ENCODE measurements around the gene ATXN3L. TPM values are rescaled to one million over a fixed set of nuclear protein-coding genes. Genes with fewer than 3 reads are reported as not detected.

The ATXN3L gene
- total RNA-seq, 1 experiment from 2014 or later, result not detected

DNA sequence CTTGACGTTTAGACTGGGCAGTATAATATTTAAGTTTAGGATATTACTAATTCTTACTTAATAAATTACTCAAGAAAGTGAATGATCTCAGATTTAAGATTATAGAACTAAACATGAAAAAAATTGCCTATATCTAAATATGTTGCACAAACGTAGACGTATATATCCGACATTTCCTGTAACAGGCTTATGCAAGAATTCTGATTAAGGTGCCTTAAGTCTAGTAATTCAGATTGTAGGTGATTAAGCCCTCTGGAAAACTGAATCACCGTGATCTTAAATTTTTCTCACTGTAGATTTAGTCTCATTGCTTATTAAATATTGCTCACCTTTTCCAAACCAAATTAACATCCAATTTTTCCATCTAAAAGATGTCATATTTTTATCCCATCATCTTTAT lies 24.0 kb downstream of the ATXN3L start:
- BruUV-seq (replicated peaks), result no TSS peak
- DNase-seq (ENCODE audit: low read depth, low spot score) (no peak), ATAC-seq (no peak)
- Histone ChIP-seq H2AFZ (ENCODE audit: low read depth, low read length, poor library complexity, severe bottlenecking) (no peak overlapping the region), H3K9ac (ENCODE audit: low read length) (no peak overlapping the region), H3K27me3 (ENCODE audit: insufficient read depth, low read length) (no peaks in the 10 kb centered on the region), H3K9me3 (ENCODE audit: control insufficient read depth in 1 of 2, insufficient read depth in 1 of 2, low read depth in 1 of 2, low read length in 2 of 2) (no peaks in the 10 kb centered on the region), H3K9me2 (ENCODE audit: insufficient read depth) (no peaks in the 10 kb centered on the region), H3K4me3 (replicated peaks in 1 of 2; ENCODE audit: low read depth in 1 of 2, low read length in 2 of 2) (no peak overlapping the region), H4K20me1 (ENCODE audit: insufficient read depth) (no peaks in the 10 kb centered on the region), H3K27ac (ENCODE audit: low read depth, low read length) (no peak overlapping the region), H3K4me1 (ENCODE audit: control insufficient read depth in 1 of 2, insufficient read depth in 2 of 2, low read length in 2 of 2) (no peaks in the 10 kb centered on the region), H3K79me2 (ENCODE audit: insufficient read depth, low read length) (no peaks in the 10 kb centered on the region), H3K4me2 (ENCODE audit: low read length) (no peak overlapping the region), H3K36me3 (ENCODE audit: control insufficient read depth in 1 of 2, insufficient read depth in 2 of 2, low read length in 2 of 2) (no peaks in the 10 kb centered on the region)
- ChIA-PET RAD21 (ENCODE audit: low non-redundant PET in 1 of 2, low total read pairs in 2 of 2, uncharacterized antibody in 2 of 2, unreplicated experiment in 2 of 2) (no interaction called here), CTCF (no interaction called here), POLR2A (no interaction called here)
- intact Hi-C loops (cut with micrococcal nuclease), result no loop called here
- TF ChIP-seq YY1 (IDR thresholded peaks at IDR 0.05; ENCODE audit: extremely low read depth, insufficient replicate concordance, low read depth, low read length) (no peak), CBX3 (IDR thresholded peaks at IDR 0.05; ENCODE audit: low read depth) (no peak), SP1 (IDR thresholded peaks at IDR 0.05; ENCODE audit: low read depth) (no peak), EGR1 (IDR thresholded peaks at IDR 0.05; ENCODE audit: low read depth) (no peak), SRF (IDR thresholded peaks at IDR 0.05; ENCODE audit: low read depth) (no peak)
- TF ChIP-seq, protein P1, sequence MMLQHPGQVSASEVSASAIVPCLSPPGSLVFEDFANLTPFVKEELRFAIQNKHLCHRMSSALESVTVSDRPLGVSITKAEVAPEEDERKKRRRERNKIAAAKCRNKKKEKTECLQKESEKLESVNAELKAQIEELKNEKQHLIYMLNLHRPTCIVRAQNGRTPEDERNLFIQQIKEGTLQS (IDR thresholded peaks at IDR 0.05), result no peak
- TF ChIP-seq, protein P2, sequence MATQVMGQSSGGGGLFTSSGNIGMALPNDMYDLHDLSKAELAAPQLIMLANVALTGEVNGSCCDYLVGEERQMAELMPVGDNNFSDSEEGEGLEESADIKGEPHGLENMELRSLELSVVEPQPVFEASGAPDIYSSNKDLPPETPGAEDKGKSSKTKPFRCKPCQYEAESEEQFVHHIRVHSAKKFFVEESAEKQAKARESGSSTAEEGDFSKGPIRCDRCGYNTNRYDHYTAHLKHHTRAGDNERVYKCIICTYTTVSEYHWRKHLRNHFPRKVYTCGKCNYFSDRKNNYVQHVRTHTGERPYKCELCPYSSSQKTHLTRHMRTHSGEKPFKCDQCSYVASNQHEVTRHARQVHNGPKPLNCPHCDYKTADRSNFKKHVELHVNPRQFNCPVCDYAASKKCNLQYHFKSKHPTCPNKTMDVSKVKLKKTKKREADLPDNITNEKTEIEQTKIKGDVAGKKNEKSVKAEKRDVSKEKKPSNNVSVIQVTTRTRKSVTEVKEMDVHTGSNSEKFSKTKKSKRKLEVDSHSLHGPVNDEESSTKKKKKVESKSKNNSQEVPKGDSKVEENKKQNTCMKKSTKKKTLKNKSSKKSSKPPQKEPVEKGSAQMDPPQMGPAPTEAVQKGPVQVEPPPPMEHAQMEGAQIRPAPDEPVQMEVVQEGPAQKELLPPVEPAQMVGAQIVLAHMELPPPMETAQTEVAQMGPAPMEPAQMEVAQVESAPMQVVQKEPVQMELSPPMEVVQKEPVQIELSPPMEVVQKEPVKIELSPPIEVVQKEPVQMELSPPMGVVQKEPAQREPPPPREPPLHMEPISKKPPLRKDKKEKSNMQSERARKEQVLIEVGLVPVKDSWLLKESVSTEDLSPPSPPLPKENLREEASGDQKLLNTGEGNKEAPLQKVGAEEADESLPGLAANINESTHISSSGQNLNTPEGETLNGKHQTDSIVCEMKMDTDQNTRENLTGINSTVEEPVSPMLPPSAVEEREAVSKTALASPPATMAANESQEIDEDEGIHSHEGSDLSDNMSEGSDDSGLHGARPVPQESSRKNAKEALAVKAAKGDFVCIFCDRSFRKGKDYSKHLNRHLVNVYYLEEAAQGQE (IDR thresholded peaks at IDR 0.05; ENCODE audit: low read depth), result no peak

DNA sequence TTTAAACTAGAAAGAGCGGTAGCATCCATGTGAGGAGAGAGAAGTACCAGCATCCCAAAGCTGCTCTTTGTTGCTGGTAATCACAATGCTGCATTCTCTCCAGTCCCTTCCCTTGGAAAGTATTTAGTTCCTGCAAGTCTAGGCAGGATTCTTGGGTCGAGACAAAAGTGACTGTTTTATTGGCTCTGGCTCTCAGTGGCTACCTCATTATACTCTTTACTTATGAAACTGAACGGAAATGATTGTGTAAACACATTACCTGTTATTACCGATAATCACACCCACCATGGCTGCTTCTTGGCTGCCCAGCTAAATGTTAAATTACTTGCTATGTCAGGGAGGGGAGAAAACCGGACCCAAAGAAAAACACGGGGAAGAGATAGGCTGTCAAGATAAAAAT lies 26.2 kb downstream of the ATXN3L start:
- RAD21 ChIA-PET (ENCODE audit: low non-redundant PET in 1 of 2, low total read pairs in 2 of 2, uncharacterized antibody in 2 of 2, unreplicated experiment in 2 of 2), result no interaction called here
- DNase-seq (ENCODE audit: low read depth, low spot score) (no peak), ATAC-seq (no peak)
- H3K4me1 ChIP-seq (ENCODE audit: control insufficient read depth in 1 of 2, insufficient read depth in 2 of 2, low read length in 2 of 2), result no peaks in the 10 kb centered on the region
- H3K79me2 ChIP-seq (ENCODE audit: insufficient read depth, low read length), result no peaks in the 10 kb centered on the region
- CTCF ChIA-PET, result no interaction called here
- no peaks in the 10 kb centered on the region for H3K27me3 ChIP-seq (ENCODE audit: insufficient read depth, low read length)
- no peaks in the 10 kb centered on the region for H3K9me2 ChIP-seq (ENCODE audit: insufficient read depth)
- BruUV-seq (replicated peaks), result no TSS peak
- intact Hi-C loops (cut with micrococcal nuclease), result no loop called here
- H4K20me1 ChIP-seq (ENCODE audit: insufficient read depth), result no peaks in the 10 kb centered on the region
- H3K9me3 ChIP-seq (ENCODE audit: control insufficient read depth in 1 of 2, insufficient read depth in 1 of 2, low read depth in 1 of 2, low read length in 2 of 2), result no peaks in the 10 kb centered on the region
- H3K4me3 ChIP-seq (replicated peaks in 1 of 2; ENCODE audit: low read depth in 1 of 2, low read length in 2 of 2), result no peak overlapping the region
- H3K4me2 ChIP-seq (ENCODE audit: low read length), result no peak overlapping the region
- POLR2A ChIA-PET, result no interaction called here
- no peak overlapping the region for H3K9ac ChIP-seq (ENCODE audit: low read length)
- H2AFZ ChIP-seq (ENCODE audit: low read depth, low read length, poor library complexity, severe bottlenecking), result no peak overlapping the region
- H3K27ac ChIP-seq (ENCODE audit: low read depth, low read length), result no peak overlapping the region
- H3K36me3 ChIP-seq (ENCODE audit: control insufficient read depth in 1 of 2, insufficient read depth in 2 of 2, low read length in 2 of 2), result no peaks in the 10 kb centered on the region
- no peak for TF ChIP-seq SRF (IDR thresholded peaks at IDR 0.05; ENCODE audit: low read depth)
- TF ChIP-seq, protein P3, sequence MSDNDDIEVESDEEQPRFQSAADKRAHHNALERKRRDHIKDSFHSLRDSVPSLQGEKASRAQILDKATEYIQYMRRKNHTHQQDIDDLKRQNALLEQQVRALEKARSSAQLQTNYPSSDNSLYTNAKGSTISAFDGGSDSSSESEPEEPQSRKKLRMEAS (IDR thresholded peaks at IDR 0.05), result no peak
- no peak for TF ChIP-seq YY1 (IDR thresholded peaks at IDR 0.05; ENCODE audit: extremely low read depth, insufficient replicate concordance, low read depth, low read length)
- no peak for TF ChIP-seq CEBPB (IDR thresholded peaks at IDR 0.05; ENCODE audit: low read depth)
- TF ChIP-seq, protein P4, sequence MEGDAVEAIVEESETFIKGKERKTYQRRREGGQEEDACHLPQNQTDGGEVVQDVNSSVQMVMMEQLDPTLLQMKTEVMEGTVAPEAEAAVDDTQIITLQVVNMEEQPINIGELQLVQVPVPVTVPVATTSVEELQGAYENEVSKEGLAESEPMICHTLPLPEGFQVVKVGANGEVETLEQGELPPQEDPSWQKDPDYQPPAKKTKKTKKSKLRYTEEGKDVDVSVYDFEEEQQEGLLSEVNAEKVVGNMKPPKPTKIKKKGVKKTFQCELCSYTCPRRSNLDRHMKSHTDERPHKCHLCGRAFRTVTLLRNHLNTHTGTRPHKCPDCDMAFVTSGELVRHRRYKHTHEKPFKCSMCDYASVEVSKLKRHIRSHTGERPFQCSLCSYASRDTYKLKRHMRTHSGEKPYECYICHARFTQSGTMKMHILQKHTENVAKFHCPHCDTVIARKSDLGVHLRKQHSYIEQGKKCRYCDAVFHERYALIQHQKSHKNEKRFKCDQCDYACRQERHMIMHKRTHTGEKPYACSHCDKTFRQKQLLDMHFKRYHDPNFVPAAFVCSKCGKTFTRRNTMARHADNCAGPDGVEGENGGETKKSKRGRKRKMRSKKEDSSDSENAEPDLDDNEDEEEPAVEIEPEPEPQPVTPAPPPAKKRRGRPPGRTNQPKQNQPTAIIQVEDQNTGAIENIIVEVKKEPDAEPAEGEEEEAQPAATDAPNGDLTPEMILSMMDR (IDR thresholded peaks at IDR 0.05 in 2 of 3, conservative IDR thresholded peaks at IDR 0.05 in 1 of 3; ENCODE audit: borderline replicate concordance in 1 of 3, insufficient read depth in 1 of 3, low read depth in 2 of 3, low read length in 2 of 3), result no peak
- no peak for TF ChIP-seq POLR2AphosphoS5 (IDR thresholded peaks at IDR 0.05; ENCODE audit: low read depth, low read length)
- TF ChIP-seq POLR2A (IDR thresholded peaks at IDR 0.05; ENCODE audit: borderline replicate concordance, extremely low read depth, insufficient read depth, insufficient read length), result no peak
- TF ChIP-seq EZH2 (IDR thresholded peaks at IDR 0.05), result no peak
